HL-60 (cell line): ENCODE results near the gene PLTP.

Source experiments
- DNase-seq, 2 experiments: peaks; one replicate each; pipeline ENCODE4 v3.0.0-alpha.2; 2010 to 2020; ENCODE audit warnings: low read depth in 1 of 2, low spot score in 1 of 2
- H3K27ac ChIP-seq: fragments of 250-450 bp; sonication (Bioruptor Pico); replicated peaks from 2 replicates; pipeline ENCODE4 v1.5.1; 2020; ENCODE audit warnings: mild to moderate bottlenecking, moderate library complexity
- H3K27me3 ChIP-seq: fragments of 250-450 bp; sonication (Bioruptor Pico); 2 replicates; pipeline ENCODE4 v1.5.1; 2021; ENCODE audit warnings: mild to moderate bottlenecking, moderate library complexity; ENCODE audit not compliant: insufficient read depth, poor library complexity, severe bottlenecking
- H3K4me3 ChIP-seq: replicated peaks from 2 replicates; pipeline ENCODE4 v1.5.1; 2011; ENCODE audit warnings: mild to moderate bottlenecking, control low read depth, low read length; ENCODE audit not compliant: insufficient read depth
- CTCF ChIP-seq: IDR thresholded peaks from one replicate; pipeline ENCODE4 v1.5.1; 2011; ENCODE audit warnings: low read length, control low read depth, inconsistent platforms; ENCODE audit not compliant: insufficient read depth
- GABPA ChIP-seq: IDR thresholded peaks from 2 replicates; pipeline ENCODE4 v1.6.1; 2012; ENCODE audit warnings: low read depth
- POLR2AphosphoS5 ChIP-seq: IDR thresholded peaks from 2 replicates; pipeline ENCODE4 v1.6.1; 2012; ENCODE audit warnings: low read depth
- REST ChIP-seq: IDR thresholded peaks from 2 replicates; pipeline ENCODE4 v1.6.1; 2012; ENCODE audit warnings: low read depth; ENCODE audit not compliant: insufficient replicate concordance
- SPI1 ChIP-seq: IDR thresholded peaks from 2 replicates; pipeline ENCODE4 v1.6.1; 2012; ENCODE audit warnings: low read depth, mild to moderate bottlenecking, borderline replicate concordance

PLTP gene

GRCh38 chr20:45940469-45940868, 28.5 kb upstream of the PLTP start:
- no peak for DNase-seq
- no peaks in the 10 kb centered on the region for H3K27me3 ChIP-seq
- TF ChIP-seq REST: no peak
- TF ChIP-seq POLR2AphosphoS5: no peak
- TF ChIP-seq CTCF: no peak
- no peak for TF ChIP-seq GABPA
- no peak for TF ChIP-seq SPI1
- no peak overlapping the region for H3K27ac ChIP-seq
- no peak overlapping the region for H3K4me3 ChIP-seq

GRCh38 chr20:45940053-45940452, 28.1 kb upstream of the PLTP start:
- H3K27me3 ChIP-seq: no peaks in the 10 kb centered on the region
- TF ChIP-seq CTCF (no peak), SPI1 (no peak), REST (no peak), GABPA (no peak), POLR2AphosphoS5 (no peak)
- DNase-seq: no peak
- H3K27ac ChIP-seq: no peak overlapping the region
- no peak overlapping the region for H3K4me3 ChIP-seq

- no peak overlapping the region for H3K4me3 ChIP-seq
- no peak for DNase-seq
- no peaks in the 10 kb centered on the region for H3K27me3 ChIP-seq
- H3K27ac ChIP-seq: no peak overlapping the region
- TF ChIP-seq REST: no peak
- no peak for TF ChIP-seq SPI1
- TF ChIP-seq GABPA: no peak
- no peak for TF ChIP-seq POLR2AphosphoS5
- no peak for TF ChIP-seq CTCF
These were observed 26.9 kb upstream of the PLTP start for GRCh38 chr20:45938727-45939438.
